HG03354 (cell line): ENCODE measurements around the gene COL1A2.

Experiments used
- ATAC-seq: cut with Tn5 transposase; IDR thresholded peaks from one replicate; pipeline ENCODE4 v1.9.1; 2021; ENCODE audit warnings: mild to moderate bottlenecking; ENCODE audit not compliant: unreplicated experiment, poor library complexity, severe bottlenecking

COL1A2 gene

DNA sequence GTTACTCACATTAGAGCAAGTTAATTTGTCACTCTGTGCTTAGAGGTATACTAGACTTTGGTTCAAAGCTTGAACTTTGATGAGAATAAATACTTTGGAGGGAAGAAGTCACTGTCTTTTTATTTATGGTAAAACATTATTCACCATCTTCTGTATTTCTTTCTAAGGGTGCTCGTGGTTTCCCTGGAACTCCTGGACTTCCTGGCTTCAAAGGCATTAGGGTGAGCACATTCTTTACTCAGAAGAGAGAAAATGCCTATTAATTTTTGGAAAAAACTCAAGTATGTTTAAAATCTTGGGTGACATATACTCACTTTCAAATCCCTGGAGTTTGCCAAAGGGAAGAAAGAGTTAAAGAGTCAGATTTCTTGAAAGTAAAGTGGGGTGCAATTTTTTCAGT is 10.8 kb downstream of the COL1A2 start:
- no peak for ATAC-seq

DNA sequence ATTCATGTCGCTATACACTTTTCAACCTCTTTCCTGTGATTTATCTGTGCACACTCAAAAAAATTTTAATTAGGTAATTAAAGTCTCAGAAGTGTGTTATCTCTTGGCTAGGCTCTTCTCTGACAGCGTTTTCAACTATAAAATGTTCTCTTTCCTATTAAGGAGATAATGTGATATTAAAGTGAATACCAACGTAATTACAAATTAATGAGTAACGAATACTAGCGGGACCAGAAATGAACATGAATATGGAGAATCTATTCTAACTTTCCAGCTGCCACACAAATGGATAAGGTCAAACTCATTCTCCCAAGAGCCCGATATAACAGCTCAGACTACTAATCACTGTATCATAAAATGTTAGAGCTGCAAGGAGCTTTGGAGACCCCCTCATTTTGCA is 12.0 kb downstream of the COL1A2 start:
- no peak for ATAC-seq

DNA sequence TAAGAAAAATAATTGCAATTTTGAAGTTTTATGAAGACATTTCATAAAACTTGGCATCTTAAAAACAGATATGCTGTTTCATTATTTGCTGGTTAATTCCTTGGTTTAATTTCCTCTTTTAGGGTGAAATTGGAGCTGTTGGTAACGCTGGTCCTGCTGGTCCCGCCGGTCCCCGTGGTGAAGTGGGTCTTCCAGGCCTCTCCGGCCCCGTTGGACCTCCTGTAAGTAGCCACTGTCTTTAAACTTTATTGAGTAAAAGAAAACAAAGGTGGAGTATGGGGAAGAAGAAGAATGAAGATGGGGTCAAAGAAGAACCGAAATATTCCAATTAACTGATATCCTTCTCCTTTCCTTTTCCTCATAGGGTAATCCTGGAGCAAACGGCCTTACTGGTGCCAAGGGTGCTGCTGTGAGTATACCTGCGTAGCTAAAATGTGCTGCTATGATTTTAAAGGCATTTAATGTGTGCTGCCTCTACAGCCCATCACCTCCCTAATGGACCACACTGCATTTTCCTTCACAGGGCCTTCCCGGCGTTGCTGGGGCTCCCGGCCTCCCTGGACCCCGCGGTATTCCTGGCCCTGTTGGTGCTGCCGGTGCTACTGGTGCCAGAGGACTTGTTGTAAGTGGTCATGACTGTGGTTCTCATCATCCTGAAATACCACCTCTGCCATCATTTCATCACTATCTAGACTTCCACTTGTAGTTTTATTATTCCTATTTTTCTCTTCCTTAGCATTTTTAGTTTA is 14.7 kb downstream of the COL1A2 start:
- ATAC-seq, result no peak

DNA sequence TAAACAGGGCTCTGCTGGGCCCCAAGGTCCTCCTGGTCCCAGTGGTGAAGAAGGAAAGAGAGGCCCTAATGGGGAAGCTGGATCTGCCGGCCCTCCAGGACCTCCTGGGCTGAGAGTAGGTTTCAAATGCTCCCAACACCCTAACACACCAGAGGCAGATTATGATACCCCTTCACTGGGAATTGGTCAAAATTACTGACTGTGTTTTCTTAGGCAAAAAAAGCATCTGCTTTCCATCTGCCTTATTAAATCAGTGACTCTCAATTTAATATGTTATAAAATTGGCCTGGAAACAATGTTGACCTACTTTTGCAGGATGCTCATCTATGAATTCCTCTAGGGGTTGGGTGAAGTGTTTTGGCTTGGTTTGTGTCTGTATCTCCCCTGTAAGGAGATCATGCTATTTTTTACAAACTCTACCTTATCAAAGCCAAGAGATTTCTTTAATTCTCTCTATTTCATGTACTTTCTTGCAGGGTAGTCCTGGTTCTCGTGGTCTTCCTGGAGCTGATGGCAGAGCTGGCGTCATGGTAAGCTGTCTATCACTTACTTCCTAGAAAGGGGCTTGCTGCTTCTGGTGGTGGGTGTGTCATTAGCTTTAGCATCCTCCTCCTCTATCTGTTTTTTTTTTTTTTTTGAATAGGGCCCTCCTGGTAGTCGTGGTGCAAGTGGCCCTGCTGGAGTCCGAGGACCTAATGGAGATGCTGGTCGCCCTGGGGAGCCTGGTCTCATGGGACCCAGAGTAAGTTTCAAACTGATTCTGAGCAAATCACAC is 15.9 kb downstream of the COL1A2 start:
- no peak for ATAC-seq

DNA sequence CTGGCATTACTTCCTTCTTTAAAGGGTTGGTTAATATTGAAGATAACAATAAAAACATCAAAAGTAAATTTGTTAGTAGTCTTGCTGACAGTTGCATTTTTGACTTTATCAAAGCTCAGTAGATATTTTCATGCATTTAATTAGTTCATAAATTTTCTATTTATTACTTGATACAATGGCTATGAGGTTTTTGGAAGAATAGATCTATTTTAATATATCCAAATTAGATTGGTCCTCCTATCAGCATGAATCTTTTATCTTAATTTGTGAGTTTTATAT is 16.4 kb downstream of the COL1A2 start:
- no peak for ATAC-seq

DNA sequence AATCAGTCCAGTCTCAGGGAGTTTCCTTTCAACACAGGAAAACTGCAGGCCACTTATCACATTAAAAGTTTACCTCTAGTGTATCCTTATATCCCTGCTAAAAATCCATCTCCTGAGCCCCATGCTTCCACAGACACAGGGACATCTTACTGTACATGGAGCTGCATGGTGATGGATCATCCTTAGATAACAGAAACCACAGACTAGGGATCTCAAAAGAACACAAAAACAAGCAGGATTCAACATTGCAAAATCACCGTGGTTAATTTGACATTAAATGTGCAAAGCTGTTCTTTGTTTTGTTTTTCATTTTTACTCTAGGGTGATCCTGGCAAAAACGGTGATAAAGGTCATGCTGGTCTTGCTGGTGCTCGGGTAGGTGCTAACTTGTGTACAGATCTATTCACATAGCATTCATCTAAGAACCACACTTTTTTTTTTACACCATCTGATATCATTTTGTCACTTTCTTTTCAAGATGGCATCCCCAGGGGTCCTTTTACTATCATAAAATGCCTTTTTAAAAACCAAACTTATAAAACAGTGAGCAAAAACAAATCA is 18.1 kb downstream of the COL1A2 start:
- no peak for ATAC-seq

DNA sequence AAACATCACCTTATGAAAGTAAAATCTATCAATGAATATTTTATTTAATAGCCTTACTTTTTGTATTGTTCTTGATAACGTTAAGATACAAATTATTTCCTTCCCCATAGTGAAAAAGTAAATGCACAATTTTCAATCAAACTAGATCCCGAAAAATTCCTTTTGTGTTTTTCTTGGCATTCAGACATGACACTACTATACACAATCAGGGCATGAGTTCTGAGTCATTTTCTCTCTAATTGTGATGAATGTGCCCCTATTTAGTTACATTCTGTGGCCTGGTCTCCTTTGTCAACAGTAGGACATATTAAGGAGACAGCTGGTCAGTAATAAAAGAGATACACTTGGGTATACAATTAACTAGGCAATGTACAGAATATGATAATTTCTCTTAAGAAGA is 19.8 kb downstream of the COL1A2 start:
- no peak for ATAC-seq

DNA sequence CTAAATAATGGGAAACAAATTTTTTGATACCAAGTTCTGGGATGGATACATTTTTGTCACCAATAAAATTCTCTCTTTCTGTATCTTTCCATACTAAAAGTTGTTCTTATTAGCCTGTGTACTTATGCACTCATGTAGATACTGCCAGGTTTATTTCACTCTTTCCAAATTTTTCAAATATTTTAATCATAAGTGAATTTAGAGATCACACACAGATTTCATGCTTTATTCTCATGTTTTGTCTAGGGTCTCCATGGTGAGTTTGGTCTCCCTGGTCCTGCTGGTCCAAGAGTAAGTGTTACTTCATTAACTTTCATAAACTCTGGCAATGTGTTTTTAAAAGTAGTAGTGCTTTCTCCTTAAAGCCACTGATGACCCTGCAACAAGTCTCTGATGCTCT is 20.3 kb downstream of the COL1A2 start:
- no peak for ATAC-seq

DNA sequence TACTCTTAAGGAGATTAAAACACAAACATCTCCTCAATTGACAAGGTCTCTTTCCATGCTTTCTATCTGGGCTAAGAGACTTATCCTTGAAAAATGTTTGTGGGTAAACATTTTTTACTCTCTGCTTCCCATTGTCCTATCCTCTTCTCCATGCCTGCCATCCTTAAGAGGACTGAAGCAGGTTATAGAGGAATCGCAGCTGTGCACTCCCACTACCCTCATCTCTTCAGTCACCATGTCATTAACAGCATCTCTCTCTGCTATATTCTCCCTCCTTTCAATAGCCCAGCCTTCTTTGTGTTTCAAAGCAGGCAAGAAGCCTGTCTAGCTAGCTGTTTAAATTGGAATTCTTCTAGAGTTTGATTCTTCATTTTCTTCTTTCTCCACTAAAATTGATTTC is 22.6 kb downstream of the COL1A2 start:
- no peak for ATAC-seq

DNA sequence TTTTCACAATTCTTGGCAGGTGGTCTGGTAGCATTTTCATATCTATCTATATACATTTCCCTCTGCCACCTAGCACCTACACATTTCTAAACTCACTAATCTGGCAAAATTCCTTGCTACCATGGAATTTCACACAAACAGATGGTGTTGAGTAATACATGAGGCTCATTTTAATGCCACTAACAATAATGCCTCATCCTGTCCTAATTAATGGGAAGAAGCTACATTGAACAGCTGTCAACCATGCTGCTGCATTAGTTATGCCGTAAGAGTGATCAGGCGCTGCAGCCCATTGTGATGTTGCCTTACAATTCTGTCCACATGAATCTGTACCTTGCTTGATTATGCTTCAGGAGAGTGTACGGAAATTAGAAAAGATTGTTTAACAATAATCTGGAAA is 23.2 kb downstream of the COL1A2 start:
- no peak for ATAC-seq

DNA sequence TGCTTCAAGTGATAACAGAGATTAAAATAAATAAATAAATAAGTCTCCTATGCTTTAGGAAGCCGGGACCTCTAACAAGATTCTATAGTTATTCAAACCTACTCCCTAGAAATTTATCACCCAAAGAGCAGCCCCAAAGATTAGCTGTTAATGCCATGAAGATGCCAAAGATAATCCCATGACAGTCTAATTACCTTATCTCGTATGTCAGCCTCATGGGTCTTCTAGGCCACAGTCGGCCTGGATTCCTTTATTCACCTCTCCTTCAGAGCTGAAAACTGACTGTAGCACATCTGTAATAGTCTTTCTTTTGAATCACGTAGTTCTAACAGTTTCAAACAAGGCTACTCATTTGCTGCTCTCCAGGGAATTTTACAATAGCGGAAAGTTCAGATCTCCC is 24.2 kb downstream of the COL1A2 start:
- no peak for ATAC-seq

DNA sequence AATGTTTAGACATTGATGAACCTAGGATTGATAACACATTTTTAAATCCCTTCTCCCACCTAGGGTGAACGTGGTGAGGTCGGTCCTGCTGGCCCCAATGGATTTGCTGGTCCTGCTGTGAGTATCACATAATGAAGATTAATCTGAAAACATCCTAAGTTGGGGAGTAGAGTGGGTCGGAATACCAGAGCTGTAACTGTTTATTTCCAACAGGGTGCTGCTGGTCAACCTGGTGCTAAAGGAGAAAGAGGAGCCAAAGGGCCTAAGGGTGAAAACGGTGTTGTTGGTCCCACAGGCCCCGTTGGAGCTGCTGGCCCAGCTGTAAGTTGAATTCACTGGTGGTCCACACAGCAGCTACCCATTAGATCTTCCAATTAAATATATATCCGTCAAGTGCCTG is 25.6 kb downstream of the COL1A2 start:
- no peak for ATAC-seq

DNA sequence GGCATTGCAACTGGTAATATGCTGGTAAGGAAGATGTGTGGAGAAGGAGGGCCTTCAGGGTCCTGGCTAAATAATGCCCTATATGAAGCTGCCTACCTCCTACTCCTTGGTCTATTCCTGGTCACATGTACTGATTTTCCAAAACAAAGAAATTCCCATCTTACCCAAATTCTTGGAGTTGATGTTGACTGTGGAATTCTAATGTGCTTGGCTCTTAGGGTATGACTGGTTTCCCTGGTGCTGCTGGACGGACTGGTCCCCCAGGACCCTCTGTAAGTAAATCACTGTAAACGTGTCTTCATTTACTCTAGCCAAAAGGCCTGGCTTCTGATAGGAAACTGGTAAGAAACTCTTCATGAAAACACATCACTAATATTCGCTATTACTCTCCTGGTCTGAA is 27.0 kb downstream of the COL1A2 start:
- no peak for ATAC-seq

DNA sequence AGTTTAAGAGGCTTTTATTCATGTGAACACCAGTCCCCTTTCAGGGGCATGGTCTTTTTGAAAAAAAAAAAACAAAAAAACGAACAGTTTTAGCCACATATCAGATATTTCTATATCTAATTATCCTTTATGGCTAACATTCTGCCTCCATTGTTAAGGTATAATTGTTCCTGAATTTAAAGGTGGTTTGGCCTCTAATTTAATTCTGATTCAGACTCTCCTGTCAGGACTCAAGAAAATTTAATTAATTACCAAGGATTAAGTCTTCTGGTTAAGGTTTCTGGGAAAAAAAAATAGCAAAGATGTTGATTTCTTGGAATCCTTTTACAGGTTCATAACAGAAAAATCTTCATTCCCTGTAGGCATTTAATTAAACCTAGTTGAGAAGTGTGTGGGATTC is 27.4 kb downstream of the COL1A2 start:
- ATAC-seq, result no peak

DNA sequence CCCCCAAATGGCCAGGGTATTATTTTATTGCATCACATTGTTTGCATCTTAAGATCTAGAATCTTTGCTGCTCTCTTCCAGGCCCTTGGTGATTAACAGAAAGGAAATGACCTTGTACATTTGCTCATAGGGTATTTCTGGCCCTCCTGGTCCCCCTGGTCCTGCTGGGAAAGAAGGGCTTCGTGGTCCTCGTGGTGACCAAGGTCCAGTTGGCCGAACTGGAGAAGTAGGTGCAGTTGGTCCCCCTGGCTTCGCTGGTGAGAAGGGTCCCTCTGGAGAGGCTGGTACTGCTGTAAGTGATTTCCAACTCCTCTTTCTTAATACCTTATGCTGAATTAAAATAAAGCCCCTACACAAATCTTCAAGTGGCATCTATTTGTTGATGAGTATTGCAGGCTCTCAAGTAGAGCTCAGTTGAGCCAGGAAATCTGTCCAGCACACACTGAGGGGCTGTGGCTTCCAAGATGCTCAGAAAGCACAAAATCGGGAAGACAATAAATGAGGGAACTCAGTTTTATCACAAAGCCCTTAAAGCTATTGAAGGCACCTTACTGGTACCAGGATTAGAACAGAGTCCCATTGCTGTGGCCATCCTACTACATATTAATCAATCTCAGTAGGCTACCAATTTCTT is 28.2 kb downstream of the COL1A2 start:
- no peak for ATAC-seq

DNA sequence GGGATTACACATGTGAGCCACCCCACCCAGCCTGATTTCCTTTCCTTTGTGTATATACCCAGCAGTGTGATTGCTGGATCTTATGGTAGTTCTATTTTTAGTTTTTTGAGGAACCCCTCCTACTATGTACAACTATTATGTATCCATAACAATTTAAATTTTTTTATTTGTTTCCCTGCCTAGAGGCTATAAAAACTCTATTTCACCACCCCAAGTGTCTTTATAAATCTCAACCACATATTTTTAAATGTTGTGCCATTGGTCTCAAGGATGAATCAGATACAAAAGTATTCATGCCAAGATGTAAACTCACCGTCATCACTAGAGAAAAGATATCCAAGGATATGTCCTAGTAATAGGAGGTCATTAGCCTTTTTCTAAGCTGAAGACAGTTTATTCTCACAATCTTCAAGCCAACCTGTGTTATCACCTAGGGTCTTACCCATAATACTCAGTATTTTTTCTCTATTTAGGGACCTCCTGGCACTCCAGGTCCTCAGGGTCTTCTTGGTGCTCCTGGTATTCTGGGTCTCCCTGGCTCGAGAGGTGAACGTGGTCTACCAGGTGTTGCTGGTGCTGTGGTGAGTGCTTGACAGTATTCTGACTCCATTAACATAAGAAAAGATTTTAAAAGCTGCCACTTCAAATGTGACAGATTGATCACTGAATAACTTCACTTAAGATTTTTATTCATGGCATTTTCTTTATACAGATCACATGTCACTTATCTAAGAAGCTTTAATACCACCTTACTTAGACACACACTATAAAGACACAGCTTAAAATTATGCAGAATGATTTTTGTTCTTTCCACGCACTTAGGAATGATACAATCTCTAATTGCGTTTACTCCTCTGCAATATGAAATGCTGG is 29.4 kb downstream of the COL1A2 start:
- no peak for ATAC-seq

DNA sequence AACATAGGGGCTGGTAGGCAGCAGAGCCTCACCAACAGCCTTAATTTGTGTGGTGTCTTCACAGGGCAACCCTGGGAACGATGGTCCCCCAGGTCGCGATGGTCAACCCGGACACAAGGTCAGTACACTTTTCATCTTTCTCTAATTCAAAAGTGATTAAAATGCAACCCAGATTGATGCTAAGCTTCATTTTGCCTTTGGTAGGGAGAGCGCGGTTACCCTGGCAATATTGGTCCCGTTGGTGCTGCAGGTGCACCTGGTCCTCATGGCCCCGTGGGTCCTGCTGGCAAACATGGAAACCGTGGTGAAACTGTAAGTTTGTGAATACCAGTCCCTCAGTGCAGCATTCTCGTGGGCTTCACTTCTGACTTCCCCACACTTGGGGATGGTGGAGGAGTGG is 30.9 kb downstream of the COL1A2 start:
- no peak for ATAC-seq

DNA sequence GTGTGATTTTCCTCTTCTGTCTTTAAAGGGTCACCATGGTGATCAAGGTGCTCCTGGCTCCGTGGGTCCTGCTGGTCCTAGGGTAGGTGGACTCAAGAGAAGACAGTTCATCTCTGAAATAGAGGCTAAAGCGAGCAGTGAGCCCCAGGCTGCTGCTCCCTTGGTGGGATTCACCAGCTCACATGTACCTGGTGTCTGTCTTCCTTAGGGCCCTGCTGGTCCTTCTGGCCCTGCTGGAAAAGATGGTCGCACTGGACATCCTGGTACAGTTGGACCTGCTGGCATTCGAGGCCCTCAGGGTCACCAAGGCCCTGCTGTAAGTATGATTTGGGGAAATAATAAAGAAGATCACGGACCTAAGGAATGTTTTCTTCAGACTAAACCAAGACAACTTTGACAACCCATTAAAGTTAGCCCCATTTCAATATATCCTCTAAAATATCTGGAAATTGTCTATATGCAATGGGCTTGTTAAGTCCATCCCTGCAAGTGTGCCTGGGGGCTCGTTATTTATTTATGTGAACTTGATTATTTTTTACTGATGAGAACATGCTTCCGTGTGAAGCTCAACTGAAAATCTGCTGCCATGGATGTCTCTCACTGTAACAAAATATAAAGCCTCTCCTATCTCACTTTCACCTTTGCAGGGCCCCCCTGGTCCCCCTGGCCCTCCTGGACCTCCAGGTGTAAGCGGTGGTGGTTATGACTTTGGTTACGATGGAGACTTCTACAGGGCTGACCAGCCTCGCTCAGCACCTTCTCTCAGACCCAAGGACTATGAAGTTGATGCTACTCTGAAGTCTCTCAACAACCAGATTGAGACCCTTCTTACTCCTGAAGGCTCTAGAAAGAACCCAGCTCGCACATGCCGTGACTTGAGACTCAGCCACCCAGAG is 32.5 kb downstream of the COL1A2 start:
- ATAC-seq, result no peak

DNA sequence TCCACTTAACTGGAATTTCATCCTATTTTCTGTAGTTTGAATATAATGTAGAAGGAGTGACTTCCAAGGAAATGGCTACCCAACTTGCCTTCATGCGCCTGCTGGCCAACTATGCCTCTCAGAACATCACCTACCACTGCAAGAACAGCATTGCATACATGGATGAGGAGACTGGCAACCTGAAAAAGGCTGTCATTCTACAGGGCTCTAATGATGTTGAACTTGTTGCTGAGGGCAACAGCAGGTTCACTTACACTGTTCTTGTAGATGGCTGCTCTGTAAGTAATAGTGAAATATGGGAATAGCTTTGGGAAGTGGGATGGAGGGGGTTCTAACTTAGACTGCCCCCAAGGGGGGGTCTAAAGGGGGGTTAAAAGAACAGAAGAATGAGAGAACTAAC is 34.5 kb downstream of the COL1A2 start:
- no peak for ATAC-seq
